ENCODE data around the gene TMEM123.

GRCh38 chr11:102389253-102389652, 63.3 kb downstream of the TMEM123 start:
- TF ChIP-seq CTCF (IDR thresholded peaks at IDR 0.05; ENCODE audit: borderline replicate concordance, extremely low read depth, low read length, poor library complexity, severe bottlenecking) (no peak), EZH2 (IDR thresholded peaks at IDR 0.05; ENCODE audit: borderline replicate concordance, low read depth, low read length, severe bottlenecking) (no peak)

Measured in DND-41 (cell line).